Neutrophil (primary cell): ENCODE measurements around the gene TELO2.
"Not testable (repeated sequence)": the region's sequence is repeated elsewhere in the genome, so short reads cannot be mapped to it uniquely, and the experiment has no call there.

Experiments
- H3K27ac ChIP-seq: fragments of 200-600 bp; sonication (generic); 2 replicates; pipeline ENCODE4 v1.5.1; 2016; ENCODE audit warnings: mild to moderate bottlenecking, moderate library complexity
- H3K27me3 ChIP-seq: fragments of 200-600 bp; sonication (generic); 2 replicates; pipeline ENCODE4 v1.6.0; 2016; ENCODE audit warnings: mild to moderate bottlenecking
- H3K36me3 ChIP-seq: fragments of 200-600 bp; sonication (generic); 2 replicates; pipeline ENCODE4 v1.5.1; 2017
- H3K4me1 ChIP-seq, 2 experiments: fragments of 200-600 bp in 1 of 2; sonication (generic) in 1 of 2; 1 replicate in 1 of 2; 2 replicates in 1 of 2; pipeline versions ENCODE4 v1.5.1 to v1.6.1; 2013 to 2016; ENCODE audit warnings: low read depth in 1 of 2, low read length in 1 of 2, mild to moderate bottlenecking in 1 of 2, moderate library complexity in 1 of 2; ENCODE audit not compliant: control insufficient read depth in 1 of 2, insufficient read depth in 1 of 2
- H3K4me3 ChIP-seq, 2 experiments: fragments of 200-600 bp in 1 of 2; sonication (generic) in 1 of 2; 1 replicate in 1 of 2; 2 replicates in 1 of 2; pipeline ENCODE4 v1.5.1; 2013 to 2016; ENCODE audit warnings: low read depth in 1 of 2, low read length in 1 of 2, mild to moderate bottlenecking in 1 of 2, moderate library complexity in 1 of 2
- H3K9me3 ChIP-seq: fragments of 200-600 bp; sonication (generic); 2 replicates; pipeline ENCODE4 v1.5.1; 2016
- TF ChIP-seq, protein P1 (sequence below): fragments of 200-600 bp; sonication (generic); IDR thresholded peaks from 2 replicates; pipeline ENCODE4 v1.5.1; 2016; ENCODE audit warnings: antibody characterized with exemption

The TELO2 gene

DNA sequence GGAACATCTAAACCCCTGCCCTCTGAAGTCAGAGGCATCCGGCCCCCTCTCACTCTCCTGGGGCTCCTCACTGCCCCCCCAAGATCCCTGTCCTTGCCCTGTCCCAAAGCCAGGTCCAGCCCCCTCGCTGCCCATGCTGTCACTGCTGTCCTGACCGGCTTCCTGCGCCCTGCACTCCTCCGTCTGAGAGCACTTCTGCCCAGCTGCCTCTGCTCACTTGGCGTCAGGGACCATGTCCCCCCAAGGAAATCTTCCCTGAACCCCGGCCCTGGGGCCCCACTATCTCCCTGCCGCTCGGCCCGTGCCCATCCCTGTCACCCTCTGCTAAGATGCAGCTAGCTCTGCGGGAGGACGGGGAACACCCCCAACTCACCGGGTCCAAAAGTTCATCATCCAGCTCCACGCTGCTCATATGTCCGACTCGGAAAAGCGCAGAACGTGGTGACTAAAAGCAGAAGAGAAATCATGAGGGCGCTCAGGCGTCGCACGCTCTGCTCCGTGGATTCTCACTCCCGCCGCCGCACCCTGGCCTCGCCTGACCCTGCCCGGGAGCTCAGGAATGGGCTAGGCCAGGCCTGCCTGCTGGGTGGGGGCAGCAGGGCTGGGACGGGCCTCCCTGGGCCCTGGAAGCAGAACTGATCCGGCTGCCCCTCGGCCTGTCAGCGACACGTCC, 28.1 kb upstream of the TELO2 start:
- TF ChIP-seq, protein P1, sequence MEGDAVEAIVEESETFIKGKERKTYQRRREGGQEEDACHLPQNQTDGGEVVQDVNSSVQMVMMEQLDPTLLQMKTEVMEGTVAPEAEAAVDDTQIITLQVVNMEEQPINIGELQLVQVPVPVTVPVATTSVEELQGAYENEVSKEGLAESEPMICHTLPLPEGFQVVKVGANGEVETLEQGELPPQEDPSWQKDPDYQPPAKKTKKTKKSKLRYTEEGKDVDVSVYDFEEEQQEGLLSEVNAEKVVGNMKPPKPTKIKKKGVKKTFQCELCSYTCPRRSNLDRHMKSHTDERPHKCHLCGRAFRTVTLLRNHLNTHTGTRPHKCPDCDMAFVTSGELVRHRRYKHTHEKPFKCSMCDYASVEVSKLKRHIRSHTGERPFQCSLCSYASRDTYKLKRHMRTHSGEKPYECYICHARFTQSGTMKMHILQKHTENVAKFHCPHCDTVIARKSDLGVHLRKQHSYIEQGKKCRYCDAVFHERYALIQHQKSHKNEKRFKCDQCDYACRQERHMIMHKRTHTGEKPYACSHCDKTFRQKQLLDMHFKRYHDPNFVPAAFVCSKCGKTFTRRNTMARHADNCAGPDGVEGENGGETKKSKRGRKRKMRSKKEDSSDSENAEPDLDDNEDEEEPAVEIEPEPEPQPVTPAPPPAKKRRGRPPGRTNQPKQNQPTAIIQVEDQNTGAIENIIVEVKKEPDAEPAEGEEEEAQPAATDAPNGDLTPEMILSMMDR, result no peak
- H3K36me3 ChIP-seq, result peaks cover 29% of the 10 kb centered on the region
- H3K27me3 ChIP-seq, result no peaks in the 10 kb centered on the region
- no peak overlapping the region for H3K27ac ChIP-seq
- peaks cover 9 to 10% of the 10 kb centered on the region in 2 experiments for H3K4me1 ChIP-seq
- H3K9me3 ChIP-seq, result no peaks in the 10 kb centered on the region
- H3K4me3 ChIP-seq, result no peak overlapping the region

DNA sequence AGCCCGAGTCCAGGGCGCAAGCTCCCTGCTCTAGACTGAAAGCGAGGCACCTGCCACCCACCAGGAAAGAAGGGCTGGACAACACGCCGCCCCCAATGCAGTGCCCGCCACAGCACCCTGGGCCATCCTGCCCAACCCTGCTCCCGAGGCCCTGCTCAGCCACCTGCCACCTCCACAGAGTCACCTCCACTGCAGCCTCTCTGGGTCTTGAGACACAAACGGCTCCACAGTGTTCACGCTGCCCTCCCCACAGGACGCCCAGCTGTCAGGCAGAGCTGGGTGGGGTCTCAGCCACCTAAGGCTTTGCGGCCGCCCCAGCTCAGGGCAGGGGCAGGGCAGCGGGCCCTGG, 27.6 kb upstream of the TELO2 start:
- Histone ChIP-seq H3K27me3 (no peaks in the 10 kb centered on the region), H3K4me1 (peaks cover 14 to 15% of the 10 kb centered on the region in 2 experiments), H3K36me3 (peaks cover 24% of the 10 kb centered on the region), H3K9me3 (no peaks in the 10 kb centered on the region), H3K27ac (no peak overlapping the region), H3K4me3 (no peak overlapping the region)
- TF ChIP-seq, protein P1, result no peak

DNA sequence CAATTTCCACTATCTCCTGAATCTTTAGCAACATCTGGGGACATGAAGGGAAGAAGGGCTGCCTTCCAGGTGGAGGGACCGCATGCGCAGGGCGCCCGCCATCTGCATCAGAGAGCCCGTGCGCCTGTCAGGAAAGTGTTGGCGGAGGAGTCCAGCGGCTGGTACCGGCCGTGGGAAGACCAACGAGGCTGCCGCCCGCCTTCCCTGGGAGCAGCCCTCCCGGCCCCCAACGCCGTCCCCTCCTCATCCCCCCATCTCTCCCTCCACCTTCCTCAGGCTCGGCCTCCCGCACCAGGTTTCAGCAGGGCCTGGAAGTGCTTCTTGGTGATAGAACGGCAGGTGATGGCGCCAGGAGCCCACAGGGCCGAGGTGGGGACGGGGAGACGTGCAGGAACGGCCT, 27.1 kb upstream of the TELO2 start:
- no peaks in the 10 kb centered on the region for H3K9me3 ChIP-seq
- peaks cover 19 to 20% of the 10 kb centered on the region in 2 experiments for H3K4me1 ChIP-seq
- no peaks in the 10 kb centered on the region for H3K27me3 ChIP-seq
- H3K27ac ChIP-seq, result no peak overlapping the region
- H3K36me3 ChIP-seq, result peaks cover 19% of the 10 kb centered on the region
- TF ChIP-seq, protein P1, result no peak
- H3K4me3 ChIP-seq, result no peak overlapping the region

- Histone ChIP-seq H3K36me3 (peaks cover 12% of the 10 kb centered on the region), H3K27me3 (no peaks in the 10 kb centered on the region)
Measured at GRCh38 chr16:1466968-1467521, 26.1 kb upstream of the TELO2 start.

GRCh38 chr16:1468426-1468810, 24.7 kb upstream of the TELO2 start:
- no peak overlapping the region for H3K4me3 ChIP-seq
- TF ChIP-seq, protein P1, result no peak
- H3K27me3 ChIP-seq, result no peaks in the 10 kb centered on the region

More at GRCh38 chr16:1466968-1467521, 26.1 kb upstream of the TELO2 start:
- TF ChIP-seq, protein P1, result no peak
- Histone ChIP-seq H3K4me3 (no peak overlapping the region), H3K9me3 (no peaks in the 10 kb centered on the region), H3K27ac (no peak overlapping the region), H3K4me1 (peaks cover 29 to 30% of the 10 kb centered on the region in 2 experiments)

DNA sequence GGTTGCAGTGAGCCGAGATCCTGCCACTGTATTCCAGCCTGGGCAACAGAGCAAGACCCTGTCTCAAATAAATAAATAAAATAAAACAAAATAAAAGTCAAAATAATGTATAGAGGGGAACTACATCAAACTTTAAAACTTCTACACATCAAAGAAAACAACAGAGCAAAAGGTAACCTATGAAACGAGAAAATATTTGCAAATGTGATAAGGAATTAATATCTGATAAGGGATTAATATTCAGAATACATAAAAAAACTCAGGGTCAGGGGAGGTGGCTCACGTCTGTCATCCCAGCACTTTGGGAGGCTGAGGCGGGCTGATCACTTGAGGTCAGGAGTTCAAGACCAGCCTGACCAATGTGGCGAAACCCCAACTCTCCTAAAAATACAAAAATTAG, 24.0 kb upstream of the TELO2 start:
- Histone ChIP-seq H3K4me3 (peak overlapping the region; percentile 62 to 65), H3K27ac (peak overlapping the region; percentile 86), H3K36me3 (peaks cover 11% of the 10 kb centered on the region), H3K4me1 (peaks cover 40 to 47% of the 10 kb centered on the region in 2 experiments)
- not testable (repeated sequence) for H3K9me3 ChIP-seq, H3K27me3 ChIP-seq

More at GRCh38 chr16:1468426-1468810, 24.7 kb upstream of the TELO2 start:
- H3K9me3 ChIP-seq, result no peaks in the 10 kb centered on the region
- H3K36me3 ChIP-seq, result peaks cover 12% of the 10 kb centered on the region
- no peak overlapping the region for H3K27ac ChIP-seq
- H3K4me1 ChIP-seq, result peaks cover 33 to 40% of the 10 kb centered on the region in 2 experiments
